HG03432 (cell line): Measurements from ENCODE around the gene ZBTB7A.
"Not testable (repeated sequence)": the region's sequence is repeated elsewhere in the genome, so short reads cannot be mapped to it uniquely, and the experiment has no call there.

Experiments
- ATAC-seq: cut with Tn5 transposase; IDR thresholded peaks from one replicate; pipeline ENCODE4 v1.9.1; 2021; ENCODE audit warnings: mild to moderate bottlenecking, moderate library complexity; ENCODE audit not compliant: unreplicated experiment

Gene ZBTB7A

DNA sequence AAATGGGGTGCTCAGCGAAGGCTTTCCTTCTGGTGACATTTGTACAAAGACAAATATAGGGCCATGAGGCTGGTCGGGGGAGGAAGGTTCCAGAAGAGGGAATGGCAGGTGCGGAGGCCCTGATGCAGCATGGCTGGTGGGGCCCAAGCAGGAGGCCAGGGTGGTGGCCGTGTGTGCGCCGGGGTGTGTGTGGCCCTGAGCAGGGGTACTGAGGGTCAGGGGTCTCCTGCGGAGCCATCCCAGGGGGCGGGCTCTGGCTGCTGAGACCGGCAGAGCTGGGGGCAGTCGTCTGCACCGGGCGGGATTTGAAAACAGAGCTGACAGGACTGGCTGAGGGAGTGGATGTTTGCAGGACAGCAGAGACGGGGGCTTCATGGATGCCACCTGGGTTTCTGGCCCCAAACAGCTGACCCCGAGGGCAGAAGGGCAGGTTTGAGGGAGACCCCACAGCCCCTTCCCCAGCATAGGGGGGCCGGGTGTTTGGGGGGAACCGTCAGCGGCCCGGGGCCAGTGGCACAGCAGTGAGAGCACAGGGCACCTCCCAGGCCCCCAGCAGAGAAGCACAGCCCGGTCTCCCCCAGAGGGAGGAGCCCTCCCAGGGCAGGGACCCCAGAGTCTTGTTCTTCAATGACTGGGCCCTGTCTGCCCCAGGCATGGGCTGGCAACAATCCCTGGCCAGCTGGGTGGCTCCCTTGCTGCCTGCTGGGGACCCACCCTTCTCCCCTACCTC is 47.8 kb downstream of the ZBTB7A start:
- ATAC-seq: no peak

DNA sequence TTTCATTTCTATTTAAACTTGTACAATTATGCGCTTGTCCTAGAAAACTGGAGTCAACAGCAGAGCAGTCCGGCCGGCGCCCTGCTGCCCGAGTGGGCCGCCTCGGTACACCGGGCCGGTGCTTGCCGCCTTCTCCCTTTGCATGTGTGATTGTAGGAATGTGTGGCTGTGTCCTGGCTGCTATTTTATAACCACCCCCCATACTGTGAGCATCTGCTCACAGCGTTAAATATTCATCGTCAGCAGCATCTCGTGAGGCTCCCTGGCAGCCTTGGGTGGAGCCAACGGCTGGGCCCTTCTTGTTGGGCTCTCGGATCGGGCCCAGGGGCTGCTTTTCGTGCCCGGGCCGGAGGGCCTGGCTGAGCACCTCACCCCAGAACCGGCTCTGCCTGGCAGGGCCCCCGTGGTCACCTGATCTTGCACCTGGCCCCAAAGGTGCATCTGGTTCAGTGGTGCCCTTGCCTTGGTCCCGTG is 48.5 kb downstream of the ZBTB7A start:
- ATAC-seq: no peak

DNA sequence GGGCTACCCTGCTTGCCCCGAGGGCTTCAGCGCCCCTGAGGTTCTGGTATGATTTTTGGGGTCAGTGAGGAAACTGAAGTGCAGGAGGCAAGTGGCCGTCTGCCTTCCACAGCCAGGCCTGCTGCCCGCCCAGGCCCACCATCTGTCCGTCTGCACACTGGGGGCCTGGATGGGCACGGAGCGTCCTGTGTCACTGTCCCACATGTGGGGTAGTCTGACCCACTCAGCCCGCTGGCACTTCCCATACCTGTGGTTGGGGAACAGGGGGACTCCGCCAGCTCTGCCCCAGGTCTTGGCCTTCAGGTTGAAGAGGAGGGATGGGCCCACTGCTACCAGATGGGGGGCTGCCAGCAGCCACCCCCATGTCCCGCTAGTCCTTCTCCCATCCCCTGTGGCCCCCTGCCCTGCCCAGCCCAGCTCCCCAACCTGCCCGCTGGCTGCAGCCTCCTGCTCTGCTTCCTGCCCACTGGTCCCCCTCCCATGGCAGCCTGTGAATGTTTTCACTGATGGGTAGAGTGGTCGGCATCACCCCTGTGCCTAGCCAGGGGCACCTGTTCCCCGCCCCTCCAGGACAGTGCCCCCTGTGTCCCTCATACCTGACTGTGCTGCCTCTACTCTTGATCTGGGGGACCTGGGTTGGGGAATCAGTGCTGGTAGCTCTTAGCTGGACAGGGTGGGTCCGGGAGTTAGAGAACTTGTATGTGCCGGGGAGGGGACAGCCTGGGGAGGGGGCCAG is 49.6 kb downstream of the ZBTB7A start:
- ATAC-seq: no peak

DNA sequence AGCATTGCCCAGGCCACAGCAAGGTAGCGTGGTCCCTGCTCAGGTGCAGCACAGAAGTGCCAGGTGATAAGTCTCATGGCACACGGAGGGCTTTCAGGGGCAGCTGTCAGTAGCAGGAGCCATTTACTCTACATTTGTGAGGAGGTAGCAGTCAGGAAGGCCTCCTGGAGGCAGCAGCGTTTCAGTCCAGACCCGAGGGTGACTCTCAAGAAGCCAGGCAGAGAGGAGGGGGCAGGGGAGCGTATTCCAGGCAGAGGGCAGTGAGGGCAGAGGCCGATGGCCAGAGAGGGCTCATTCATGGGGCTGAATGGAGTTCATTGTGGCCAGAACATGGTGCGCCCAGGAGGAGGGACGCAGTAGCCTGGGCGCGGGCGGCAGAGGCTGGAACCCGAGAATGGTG is 50.2 kb downstream of the ZBTB7A start:
- no peak for ATAC-seq

DNA sequence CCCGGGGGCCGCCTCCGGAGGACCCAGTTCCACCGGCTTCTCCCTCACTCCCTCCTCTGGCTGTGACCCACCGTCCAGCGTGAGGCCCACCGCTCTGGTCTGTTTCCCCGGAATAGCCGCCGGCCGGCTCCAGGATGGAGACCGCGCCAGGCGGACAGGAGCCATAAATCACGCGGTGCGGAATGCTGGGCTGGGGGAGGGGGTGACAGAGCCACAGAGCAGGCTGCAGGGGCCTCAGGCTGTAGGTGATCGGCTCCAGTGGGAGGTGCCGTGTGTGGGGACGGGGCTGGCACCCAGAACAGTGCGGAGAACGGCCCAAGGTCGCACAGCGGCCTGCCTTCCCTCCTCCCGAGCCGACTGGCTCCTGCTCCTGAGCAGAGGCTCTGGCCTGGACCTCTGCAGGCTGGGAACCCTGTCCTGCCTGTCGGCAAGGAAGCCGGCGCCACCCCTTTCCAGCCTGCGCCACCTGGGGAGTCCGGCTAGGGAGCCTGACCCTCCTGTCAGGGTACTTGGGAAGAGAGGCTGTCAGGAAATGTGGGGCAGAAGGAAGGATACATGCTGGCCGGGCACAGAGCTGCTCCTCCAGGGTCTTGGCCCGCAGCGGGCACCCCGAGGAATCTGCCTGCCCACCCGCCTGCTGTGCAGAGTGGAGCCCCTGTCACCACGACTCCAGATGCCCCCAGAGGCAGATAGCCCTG is 50.8 kb downstream of the ZBTB7A start:
- ATAC-seq: no peak

DNA sequence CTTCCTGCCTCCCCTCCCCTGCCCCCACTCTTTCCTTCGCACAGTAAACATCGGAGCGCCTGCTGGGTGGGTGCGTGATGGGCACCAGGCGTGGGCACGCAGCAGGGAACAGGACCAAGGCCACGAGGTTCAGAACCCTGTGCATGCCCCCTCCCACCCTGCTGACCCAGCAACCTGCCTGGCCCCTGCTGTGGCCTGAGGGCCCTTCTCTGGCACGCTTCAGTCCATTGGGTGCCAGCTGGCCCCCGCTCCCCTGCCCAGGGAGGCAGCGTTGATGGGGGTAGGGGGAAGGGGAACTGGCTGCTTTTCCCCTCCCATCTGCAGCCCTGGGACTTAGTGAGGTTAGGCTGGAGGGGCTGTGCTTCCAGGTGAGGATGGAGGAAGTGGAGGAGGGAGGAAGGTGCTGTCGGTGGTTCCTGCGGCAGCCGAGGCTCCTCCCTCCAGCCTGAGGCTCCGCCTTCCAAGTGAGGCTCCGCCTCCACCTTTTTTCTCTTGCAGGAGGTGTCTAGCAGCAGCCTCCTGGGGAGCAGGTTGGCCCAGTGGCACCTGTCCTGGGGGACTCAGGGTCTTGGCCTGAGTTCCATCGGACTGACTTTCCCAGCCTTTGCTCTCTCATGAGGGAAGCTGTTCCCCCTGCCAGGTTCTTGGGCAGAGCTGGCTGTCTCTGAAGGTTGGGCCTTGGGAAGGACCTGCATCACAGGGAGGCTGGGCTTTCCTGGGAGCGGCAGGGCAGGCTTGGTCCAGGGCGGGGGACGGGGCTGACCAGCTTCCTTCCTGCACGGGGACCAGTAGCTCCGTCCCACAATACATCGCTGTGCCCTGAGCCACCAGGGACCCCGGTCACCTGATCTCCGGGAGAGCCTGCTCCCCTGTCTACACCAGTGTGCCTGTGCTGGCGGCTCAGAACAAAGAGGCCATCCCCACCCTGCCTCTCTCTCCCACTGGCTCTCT is 51.9 kb downstream of the ZBTB7A start:
- ATAC-seq: no peak

DNA sequence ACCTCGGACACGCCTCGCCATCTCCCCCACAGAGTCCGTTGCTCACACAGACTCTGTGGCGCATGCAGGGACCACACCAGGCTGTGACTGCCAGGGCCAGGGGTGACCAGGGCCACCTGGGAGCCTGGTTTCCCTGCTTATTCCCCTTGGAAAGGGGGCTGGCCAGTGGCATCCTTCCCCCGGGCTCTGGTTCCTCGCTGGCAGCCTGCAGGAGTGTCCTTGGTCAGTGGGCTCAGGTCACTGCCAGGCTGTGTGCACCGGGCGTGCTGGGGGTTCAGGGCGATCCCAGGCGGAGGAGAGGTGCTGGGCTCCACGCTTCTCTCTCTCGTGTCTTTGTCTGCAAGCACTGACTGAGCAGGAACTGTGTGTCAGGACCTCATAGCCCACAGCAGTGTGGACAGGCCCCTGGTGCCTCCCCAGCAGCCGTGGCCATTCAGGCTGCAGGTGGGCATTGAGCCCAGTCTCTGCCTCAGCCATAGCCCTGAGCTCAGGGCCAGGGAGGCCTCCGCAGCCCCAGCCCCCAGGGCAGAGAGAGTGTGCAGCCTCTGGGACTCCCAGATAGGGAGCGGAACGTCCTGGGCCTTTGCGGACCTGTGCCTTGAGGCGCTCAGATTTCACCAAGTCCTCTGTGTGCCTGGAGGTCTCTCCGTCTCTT is 52.7 kb downstream of the ZBTB7A start:
- no peak for ATAC-seq

DNA sequence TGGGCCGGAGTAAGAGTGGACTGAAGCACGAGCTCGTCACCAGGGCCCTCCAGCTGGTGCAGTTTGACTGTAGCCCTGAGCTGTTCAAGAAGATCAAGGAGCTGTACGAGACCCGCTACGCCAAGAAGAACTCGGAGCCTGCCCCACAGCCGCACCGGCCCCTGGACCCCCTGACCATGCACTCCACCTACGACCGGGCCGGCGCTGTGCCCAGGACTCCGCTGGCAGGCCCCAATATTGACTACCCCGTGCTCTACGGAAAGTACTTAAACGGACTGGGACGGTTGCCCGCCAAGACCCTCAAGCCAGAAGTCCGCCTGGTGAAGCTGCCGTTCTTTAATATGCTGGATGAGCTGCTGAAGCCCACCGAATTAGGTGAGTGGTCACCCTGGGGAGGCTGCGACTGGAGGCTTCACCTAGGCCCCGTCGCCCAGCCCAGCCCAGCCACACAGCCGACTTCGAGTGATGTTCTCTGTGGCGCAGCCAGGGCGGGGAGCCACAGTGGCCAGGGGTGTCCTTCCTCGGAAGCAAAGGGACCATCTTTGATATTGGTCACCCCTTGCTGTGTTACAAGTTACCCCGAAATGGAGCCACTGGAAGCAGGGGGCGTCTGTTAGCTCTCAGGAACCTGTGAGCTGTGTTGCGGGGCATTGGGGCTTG is 53.6 kb downstream of the ZBTB7A start:
- ATAC-seq: no peak

DNA sequence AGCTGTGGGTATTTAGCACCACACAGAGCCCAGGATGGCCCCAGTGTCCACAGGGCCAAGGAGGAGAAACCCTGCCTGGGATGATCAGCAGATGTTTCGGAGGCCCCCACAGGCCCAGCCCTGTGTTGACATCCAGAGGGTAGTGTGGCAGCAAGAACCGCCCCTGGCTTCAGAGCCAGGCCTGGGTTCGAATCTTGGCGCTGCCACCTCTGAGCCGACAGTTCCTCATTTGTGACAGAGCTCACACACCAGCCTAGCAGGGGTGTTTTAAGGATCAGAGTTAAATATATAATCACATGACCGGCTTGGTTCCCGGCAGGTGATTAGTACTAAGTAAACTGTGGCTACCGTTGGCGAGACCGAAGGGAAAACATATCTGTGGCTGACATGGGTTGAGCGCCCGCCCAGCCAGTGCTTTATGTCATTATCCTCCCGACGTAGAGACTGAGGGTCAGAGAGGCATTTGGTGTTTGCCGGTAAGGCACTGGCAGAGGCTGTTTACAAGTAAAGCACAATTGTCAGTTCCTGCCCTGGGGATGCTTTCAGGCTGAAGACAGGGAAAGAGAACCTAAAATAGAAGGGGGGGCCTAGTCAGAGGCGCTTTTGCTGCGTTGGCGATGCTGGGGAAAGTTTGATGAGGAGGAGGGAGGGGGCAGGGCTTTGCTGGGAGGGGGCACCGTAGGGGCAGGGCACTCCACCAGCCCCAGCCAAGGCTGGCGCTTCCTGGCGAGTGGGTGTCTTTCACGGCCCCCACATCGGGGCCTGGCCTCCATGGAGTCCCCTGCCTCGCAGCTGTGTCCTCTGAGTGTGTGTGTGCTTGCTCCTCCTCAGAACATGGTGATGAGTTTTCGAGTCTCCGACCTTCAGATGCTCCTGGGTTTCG is 54.4 kb downstream of the ZBTB7A start:
- no peak for ATAC-seq

DNA sequence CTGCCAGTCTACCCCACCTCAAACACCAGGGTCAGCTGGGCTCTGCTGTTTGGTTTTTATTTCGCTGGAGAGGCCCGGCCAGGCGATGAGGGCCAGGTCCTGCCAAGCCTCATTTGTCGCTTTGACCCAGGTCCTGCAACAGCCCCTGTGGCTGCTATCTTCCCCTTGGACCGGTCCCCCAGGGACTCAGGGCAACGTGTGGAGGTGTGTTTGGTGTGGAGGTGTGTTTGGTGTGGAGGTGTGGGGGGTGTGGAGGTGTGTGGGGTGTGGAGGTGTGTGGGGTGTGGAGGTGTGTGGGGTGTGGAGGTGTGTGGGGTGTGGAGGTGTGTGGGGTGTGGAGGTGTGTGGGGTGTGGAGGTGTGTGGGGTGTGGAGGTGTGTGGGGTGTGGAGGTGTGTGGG is 55.3 kb downstream of the ZBTB7A start:
- not testable (repeated sequence) for ATAC-seq

DNA sequence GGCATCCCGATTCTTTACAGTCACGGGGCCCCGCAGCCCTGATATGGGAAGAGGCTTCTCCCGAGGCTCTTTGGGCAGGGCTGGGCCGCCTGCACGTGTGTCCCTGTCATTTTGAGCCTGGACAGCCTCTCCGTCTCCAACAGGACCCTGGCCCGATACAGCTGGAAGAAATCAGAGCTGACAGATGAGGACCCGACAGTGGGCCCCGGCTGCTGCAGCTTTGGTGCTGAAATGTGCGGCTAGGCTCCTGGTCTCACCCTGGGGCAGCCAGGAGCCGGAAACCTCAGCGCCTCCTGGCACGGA is 55.9 kb downstream of the ZBTB7A start:
- no peak for ATAC-seq

DNA sequence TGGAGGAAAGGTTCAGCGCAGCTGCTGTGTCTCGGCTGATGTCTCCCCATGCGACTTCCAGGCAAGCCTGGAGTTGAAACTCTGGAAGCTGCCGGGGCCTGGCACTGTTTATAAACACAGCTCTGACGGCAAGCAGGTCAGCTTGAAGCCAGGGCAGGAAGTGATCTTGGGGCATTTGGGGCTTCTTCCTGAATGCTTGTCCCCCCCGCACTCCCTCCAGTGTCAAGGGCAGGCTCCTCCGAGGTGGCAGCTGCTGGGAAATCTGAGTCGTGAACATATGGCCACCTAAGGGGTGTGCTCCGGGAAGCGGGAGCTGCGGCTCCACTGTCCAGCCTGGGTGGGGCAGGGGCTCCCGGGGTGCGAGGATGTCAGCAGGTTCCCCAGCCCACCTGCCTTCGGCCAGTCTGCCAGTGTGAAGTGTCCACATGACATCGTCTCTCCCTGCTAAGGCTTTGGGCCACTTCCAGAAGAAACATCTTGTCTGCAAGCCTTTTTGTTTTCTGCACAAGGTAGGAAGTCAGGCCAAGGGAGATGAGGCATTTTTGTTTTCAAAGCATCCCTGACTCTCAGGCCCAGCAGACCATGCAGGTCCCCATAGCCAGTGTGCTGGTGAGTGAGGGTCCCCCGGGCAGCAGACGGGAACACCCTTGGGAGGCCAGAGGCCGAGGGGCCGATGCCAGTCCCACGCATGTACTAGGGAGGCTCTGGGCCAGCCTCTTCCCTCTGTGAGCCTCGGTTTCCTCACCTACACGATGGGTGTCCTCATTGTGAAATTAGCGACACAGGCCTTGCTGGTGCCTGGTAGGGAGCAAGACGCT is 56.5 kb downstream of the ZBTB7A start:
- ATAC-seq: no peak

DNA sequence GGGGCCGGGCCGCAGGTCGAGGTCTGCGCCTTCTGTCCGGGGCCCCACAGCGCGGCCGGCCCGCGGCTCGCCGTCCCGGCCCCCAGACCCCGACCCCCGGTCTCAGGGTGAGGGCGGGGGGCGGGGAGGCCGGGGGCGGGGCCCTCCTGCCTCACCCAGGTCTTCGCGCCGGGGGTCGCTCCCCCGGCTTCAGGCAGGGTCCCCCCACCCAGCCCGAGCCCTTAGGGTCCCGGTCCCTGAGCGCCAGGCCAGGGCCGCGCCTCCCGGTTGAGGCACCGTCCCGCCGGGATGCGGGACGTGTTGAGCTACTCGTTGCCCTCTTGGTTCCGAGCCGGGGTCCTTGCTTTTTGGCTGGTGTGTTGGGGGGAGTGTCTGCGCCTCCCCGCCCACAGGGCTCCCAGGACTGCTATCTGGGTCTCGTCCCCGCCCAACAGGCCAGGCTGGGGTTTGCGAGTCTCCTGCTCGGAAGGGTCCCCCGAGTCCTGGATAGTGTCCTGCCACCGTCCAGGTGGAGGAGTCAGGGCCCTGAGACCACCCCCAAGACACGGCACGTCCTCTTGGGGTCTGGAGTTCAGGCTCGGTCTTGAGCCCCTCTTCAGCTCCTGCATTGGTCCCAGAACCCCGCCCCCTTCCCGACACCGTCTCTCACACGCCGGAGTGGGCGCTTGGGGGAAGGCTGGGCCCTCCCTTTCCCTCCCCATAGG is 58.7 kb downstream of the ZBTB7A start:
- peak; percentile 13 for ATAC-seq

DNA sequence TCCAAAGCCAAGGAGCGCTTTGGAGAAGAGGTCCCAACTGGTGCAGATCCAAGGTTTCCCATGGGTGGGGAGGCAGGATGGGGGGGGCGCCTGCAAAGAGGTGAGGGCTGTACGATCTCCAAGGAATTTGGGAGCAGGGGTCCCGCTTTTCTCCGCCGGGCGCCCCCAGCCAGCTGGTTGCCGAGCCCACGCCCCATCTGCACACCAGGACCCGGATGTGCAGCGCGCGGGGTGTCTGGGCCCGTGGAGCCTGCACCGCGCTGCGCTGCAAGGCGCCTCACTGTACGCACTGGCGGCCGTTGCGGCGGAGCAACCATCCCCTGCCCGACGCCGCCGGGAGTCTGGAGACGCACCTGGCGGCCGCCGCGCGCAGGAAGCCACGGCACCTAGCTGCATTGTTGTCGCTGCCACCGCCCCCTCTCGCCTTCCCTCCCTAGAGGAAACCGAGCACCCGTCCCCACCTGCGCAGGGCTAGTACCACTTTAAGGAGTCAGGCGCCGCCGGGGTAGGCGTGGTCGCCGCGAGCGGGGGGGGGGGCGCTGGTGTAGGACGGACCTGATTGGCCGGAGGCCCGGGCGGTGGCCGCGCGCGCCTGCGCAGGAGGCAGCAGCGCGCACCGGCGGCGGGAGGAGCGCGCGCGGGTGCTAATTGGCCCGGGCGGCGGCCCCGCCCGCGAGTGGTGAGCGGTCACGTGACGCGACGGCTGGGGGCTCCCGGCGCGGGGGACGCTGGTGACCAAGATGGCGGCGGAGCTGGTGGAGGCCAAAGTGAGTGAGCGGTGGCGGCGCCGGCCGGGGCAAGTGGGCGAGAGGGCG is 59.5 kb downstream of the ZBTB7A start, which contains the start of gene PIAS4:
Gene PIAS4, plus strand, starts transcription at position 716 of the 815 bp plus-strand sequence. Its CDS starts 25 bp downstream, at position 741.
- ATAC-seq: peak; percentile 79

DNA sequence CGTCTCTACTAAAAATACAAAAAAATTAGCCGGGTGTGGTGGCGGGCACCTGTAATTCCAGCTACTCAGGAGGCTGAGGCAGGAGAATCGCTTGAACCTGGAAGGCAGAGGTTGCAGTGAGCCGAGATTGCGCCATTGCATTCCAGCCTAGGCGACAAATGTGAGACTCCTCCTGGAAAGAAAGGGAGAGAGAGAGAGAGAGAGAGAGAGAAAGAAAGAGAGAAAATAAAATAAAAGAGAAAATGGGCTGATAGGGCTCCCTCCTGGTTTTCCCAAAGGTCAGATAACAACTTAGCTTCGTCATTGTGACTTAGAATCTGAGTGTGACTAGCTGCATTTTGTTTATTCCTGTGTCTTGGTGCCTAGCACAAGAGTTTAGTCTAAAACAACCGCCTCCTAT is 61.3 kb downstream of the ZBTB7A start:
- ATAC-seq: not testable (repeated sequence)

DNA sequence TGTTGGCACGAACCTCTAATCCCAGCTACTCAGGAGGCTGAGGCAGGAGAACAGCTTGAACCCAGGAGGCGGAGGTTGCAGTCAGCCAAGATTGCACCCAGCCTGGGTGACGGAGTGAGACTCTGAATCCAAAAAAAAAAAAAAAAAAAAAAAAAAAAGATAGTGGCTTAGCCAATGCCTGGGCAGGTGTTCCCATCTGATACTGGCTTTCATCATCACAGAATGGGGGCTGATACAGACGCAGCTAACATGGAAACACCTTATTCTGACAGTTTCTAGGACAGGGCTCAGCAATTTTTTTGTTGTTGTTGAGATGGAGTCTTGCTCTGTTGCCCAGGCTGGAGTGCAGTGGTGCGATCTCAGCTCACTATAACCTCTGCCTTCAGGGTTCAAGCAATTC is 65.9 kb downstream of the ZBTB7A start:
- not testable (repeated sequence) for ATAC-seq
